HG02571 (cell line): ENCODE data around the gene NDE1.

Source experiments
- ATAC-seq: cut with Tn5 transposase; IDR thresholded peaks from one replicate; pipeline ENCODE4 v1.9.1; 2021; ENCODE audit warnings: mild to moderate bottlenecking, moderate library complexity; ENCODE audit not compliant: unreplicated experiment

NDE1 gene

DNA sequence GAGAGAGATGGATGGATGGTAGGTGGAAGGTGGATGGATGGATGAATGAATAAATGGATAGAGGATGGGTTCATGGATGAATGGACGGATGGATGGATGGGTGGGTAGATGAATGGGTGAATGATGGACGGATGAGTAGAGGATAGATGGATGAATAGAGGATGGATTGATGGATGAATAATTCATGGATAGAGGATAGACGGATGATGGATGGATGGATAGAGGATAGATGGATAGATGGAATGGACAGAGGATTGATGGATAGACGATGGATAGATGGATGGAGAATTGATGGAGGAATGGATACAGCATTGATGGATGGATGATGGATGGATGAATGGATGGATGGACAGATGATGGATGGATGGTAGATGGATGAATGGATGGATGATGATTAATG is 115.1 kb downstream of the NDE1 start:
- ATAC-seq = no peak

DNA sequence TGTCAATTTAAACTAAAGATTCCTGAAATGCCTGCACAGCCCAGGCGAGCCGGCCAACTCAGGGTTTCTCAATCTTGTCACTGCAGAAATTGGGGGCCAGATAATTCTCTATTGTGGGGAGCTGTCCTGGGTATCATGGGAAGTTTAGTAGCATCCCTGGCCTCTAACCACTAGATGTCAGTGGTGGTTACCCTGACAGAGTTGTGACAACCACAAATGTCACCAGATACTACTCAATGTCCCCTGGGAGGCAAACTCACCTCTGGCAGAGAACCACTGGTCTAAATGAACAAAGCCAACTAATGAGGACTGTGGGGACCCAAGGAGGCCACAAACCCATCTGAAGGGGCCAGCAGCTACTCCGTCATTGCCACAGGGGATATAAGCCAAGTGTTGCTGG is 115.8 kb downstream of the NDE1 start:
- ATAC-seq = no peak

GRCh38 chr16:15766918-15767317 is 116.9 kb downstream of the NDE1 start:
- ATAC-seq = no peak

GRCh38 chr16:15768201-15768600 is 118.2 kb downstream of the NDE1 start:
- no peak for ATAC-seq

DNA sequence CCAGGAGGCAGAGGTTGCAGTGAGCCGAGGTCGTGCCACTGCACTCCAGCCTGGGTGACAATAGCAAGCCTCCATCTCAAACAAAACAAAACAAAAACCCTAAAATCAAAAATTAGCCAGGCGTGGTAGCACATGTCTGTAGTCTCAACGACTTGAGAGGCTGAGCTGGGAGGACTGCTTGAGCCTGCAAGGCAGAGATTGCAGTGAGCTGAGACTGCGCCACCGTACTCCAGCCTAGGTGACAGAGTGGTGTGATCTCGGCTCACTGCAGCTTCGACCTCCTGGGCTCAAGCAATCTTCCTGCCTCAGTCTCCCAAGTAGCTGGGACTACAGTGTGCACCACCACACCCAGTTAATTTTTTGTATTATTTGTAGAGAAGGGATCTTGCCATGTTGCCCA is 119.2 kb downstream of the NDE1 start:
- ATAC-seq = no peak

DNA sequence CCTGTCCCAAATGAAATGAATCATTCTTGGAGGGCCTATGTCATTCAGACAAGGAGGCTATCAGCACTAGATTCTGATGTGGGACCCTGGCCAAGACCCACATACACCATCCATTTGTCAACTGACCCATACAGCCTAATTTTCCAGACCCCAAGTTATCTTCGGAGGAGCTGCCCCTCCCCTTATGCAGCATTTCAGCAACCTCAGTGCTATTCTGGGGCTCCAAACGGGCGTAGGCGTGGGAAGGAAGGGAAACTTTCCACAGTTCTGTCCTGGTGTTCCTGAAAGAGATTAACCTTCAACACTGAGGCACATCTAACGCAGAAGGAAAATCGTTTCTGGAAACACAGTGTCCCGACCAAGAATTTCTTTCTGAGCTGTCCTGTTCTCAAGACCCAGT is 120.1 kb downstream of the NDE1 start:
- ATAC-seq = no peak

GRCh38 chr16:15770512-15770911 is 120.5 kb downstream of the NDE1 start:
- ATAC-seq = no peak

GRCh38 chr16:15771694-15772093 is 121.6 kb downstream of the NDE1 start:
- ATAC-seq = no peak

DNA sequence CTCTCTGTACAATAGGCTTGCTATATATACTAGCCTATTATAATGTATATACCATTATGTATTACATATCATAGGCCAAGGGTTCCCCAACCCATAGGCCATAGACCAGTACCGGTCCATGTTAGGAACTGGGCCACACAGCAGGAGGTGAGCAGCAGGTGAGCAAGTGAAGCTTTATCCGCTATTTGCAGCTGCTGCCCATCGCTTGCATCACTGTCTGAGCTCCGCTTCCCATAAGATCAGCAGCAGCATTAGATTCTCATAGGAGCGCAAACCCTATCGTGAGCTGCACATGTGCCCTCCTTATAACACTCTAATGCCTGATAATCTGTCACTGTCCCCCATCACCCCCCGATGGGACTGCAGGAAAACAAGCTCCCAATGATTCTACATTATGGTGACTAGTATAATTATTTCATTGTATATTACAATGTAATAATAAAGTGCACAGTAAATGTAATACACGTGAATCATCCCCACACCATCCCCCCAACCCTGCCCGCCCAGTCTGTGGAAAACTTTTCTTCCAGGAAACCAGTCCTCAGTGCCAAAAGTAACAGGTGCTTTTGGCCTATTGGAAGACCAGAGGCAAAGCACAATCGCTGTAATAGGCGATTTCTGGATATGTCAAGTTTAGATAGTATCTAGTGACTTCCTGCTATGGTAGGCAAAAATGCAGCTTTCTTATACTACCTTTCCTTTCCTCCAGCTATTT is 122.7 kb downstream of the NDE1 start:
- ATAC-seq = no peak

DNA sequence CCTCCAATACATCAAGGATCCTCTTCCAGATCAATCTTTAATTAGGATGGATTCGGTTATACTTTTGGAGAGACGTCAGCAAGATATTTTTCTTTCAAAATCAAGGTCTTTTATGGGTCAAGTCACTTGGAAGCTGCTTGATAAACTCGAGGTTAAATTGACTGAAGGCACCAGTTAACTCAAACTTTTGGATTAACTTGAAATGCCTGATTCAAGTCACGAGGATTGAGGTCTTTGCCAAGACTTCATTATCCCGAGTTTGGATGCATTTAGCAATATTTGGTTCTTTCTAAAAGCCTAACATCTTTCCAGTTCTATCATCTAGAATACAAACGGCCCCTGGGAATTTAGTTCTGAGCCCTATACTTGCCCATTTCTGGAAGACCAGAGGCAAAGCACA is 123.9 kb downstream of the NDE1 start:
- ATAC-seq = no peak

GRCh38 chr16:15775209-15775608 is 125.2 kb downstream of the NDE1 start:
- ATAC-seq = no peak

DNA sequence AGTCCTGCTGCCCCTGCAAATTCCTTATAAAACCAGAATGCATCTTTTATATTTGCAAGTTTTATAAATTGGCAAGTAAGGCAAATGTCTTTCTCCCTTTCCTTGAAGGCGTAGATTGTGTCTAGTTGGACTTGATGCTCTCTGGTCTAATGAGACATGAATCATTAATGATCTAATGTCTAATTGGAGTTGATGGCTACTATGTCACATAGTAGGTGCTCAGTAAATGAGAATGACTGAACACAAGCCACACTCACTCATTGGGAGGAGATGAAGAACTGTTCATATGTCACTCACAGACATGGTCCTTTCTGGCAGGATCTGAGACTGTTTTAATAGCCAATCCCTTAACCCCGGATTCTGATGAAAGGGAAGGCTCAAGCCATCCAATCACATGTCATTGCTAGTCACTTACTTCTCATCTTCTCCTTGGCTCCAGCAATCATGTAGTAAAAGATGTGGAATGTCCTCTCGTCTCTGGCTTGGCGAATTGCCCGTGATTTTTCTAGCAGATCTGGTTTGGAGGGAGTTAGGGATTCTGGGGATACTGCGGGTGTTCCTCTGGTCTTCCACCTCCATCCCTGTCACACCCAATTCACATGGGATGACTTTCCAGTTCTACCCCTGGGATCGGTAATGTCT is 125.7 kb downstream of the NDE1 start:
- no peak for ATAC-seq
